HepG2 (cell line): Measurements from ENCODE around the gene MTFR1L. TPM values are rescaled to one million over a fixed set of nuclear protein-coding genes. Genes with fewer than 3 reads are reported as not detected.

Source experiments
- GABPB1 ChIP-seq: IDR thresholded peaks from 2 replicates; pipeline ENCODE4 v1.6.1; 2016; ENCODE audit warnings: mild to moderate bottlenecking, missing genetic modification reagents, moderate library complexity, missing compliant biosample characterization
- HBP1 ChIP-seq: IDR thresholded peaks from 2 replicates; pipeline ENCODE4 v1.6.1; 2016; ENCODE audit warnings: low read depth, control low read depth
- KIAA2018 ChIP-seq: sonication (generic); formaldehyde crosslinking; IDR thresholded peaks from 2 replicates; pipeline ENCODE4 v1.5.0; 2020; ENCODE audit warnings: mild to moderate bottlenecking, missing genetic modification reagents, borderline replicate concordance
- MATR3 ChIP-seq: sonication (generic); formaldehyde crosslinking; IDR thresholded peaks from 2 replicates; pipeline ENCODE4 v1.4.0; 2020; ENCODE audit warnings: missing genetic modification reagents
- NFRKB ChIP-seq: fragments of 450-650 bp; IDR thresholded peaks from 2 replicates; pipeline ENCODE4 v1.6.1; 2017
- PHF20 ChIP-seq: sonication (generic); formaldehyde crosslinking; IDR thresholded peaks from 2 replicates; pipeline ENCODE4 v1.5.0; 2020; ENCODE audit warnings: mild to moderate bottlenecking, missing genetic modification reagents
- POGZ ChIP-seq: sonication (generic); formaldehyde crosslinking; IDR thresholded peaks from 2 replicates; pipeline ENCODE4 v1.4.0; 2020; ENCODE audit warnings: mild to moderate bottlenecking, missing genetic modification reagents
- RFXAP ChIP-seq: sonication (generic); formaldehyde crosslinking; IDR thresholded peaks from 2 replicates; pipeline ENCODE4 v1.4.0; 2020; ENCODE audit warnings: missing genetic modification reagents, borderline replicate concordance
- SETDB1 ChIP-seq: sonication (generic); formaldehyde crosslinking; IDR thresholded peaks from 2 replicates; pipeline ENCODE4 v1.5.1; 2020; ENCODE audit warnings: missing genetic modification reagents, mild to moderate bottlenecking, borderline replicate concordance
- UBTF ChIP-seq: sonication (generic); formaldehyde crosslinking; IDR thresholded peaks from 2 replicates; pipeline ENCODE4 v1.4.0; 2020; ENCODE audit warnings: mild to moderate bottlenecking, missing genetic modification reagents
- ZBTB14 ChIP-seq: sonication (generic); formaldehyde crosslinking; IDR thresholded peaks from 2 replicates; pipeline ENCODE4 v1.4.0; 2020; ENCODE audit warnings: missing genetic modification reagents
- ZBTB7A ChIP-seq: sonication (generic); formaldehyde crosslinking; IDR thresholded peaks from 2 replicates; pipeline ENCODE4 v1.8.0; 2022; ENCODE audit warnings: mild to moderate bottlenecking, missing genetic modification reagents
- ZNF580 ChIP-seq: IDR thresholded peaks from 2 replicates; pipeline ENCODE4 v1.6.1; 2016; ENCODE audit warnings: low read depth, borderline replicate concordance
- ZNF614 ChIP-seq: IDR thresholded peaks from 2 replicates; pipeline ENCODE4 v1.6.1; 2018; ENCODE audit warnings: missing biosample characterization, missing genetic modification reagents, inconsistent platforms, borderline replicate concordance
- ZNF768 ChIP-seq: sonication (generic); formaldehyde crosslinking; IDR thresholded peaks from 2 replicates; pipeline ENCODE4 v1.4.0; 2020; ENCODE audit warnings: missing genetic modification reagents
- ZNF780A ChIP-seq: sonication (generic); formaldehyde crosslinking; IDR thresholded peaks from 2 replicates; pipeline ENCODE4 v1.8.0; 2022; ENCODE audit warnings: mild to moderate bottlenecking, missing genetic modification reagents, moderate library complexity
- polyA plus RNA-seq, 8 experiments: library from polyadenylated mRNA; depleted of rRNA in 3 of 8; stranded (reverse) in 7 of 8; unstranded in 1 of 8; fragments of >200 nt; fragmentation: Illumina TruSeq in 4 of 8; extraction: Trizol in 4 of 8; gene quantifications; 2 replicates each; pipeline versions ENCODE4 v1.2.1 to v1.2.3, GENCODE V29; 2011 to 2016; ENCODE audit warnings: low read depth in 4 of 8, missing spikeins in 1 of 8, mixed read lengths in 1 of 8; ENCODE audit not compliant: insufficient read depth in 1 of 8
- total RNA-seq, 5 experiments: library from RNA; depleted of rRNA; stranded (reverse); fragments of >200 nt; fragmentation: Illumina TruSeq; extraction: Trizol; gene quantifications; 2 replicates each; pipeline ENCODE4 v1.2.3, GENCODE V29; 2016; ENCODE audit warnings: low read depth in 1 of 5

MTFR1L gene
- total and polyA plus RNA-seq, 2 of the 13 experiments (the other 11 are each of a cell fraction or from before 2014, with no cell fraction given): 38.0 to 55.7 TPM

- peak; percentile 42; the same call in 1 of the 2 replicates for TF ChIP-seq UBTF (CRISPR knock-in tag)
- peak; percentile 98 for TF ChIP-seq GABPB1 (CRISPR knock-in tag)
- TF ChIP-seq ZNF768 (CRISPR knock-in tag): no peak; the same call in 1 of the 2 replicates
- no peak for TF ChIP-seq ZNF780A
- no peak; the same call in 1 of the 2 replicates for TF ChIP-seq HBP1 (CRISPR knock-in tag)
- peak; percentile 72 for TF ChIP-seq ZBTB7A
- 0 out of 2 replicates have a peak, but pooled peaks have one; percentile 74 for TF ChIP-seq KIAA2018 (CRISPR knock-in tag)
- TF ChIP-seq ZBTB14: no peak
- no peak for TF ChIP-seq SETDB1
- no peak for TF ChIP-seq MATR3
- TF ChIP-seq NFRKB: no peak
- peak; percentile 79 for TF ChIP-seq ZNF580
- TF ChIP-seq RFXAP: no peak
- TF ChIP-seq ZNF614 (CRISPR knock-in tag): no peak
- peak; percentile 73 for TF ChIP-seq POGZ
- peak; percentile 80 for TF ChIP-seq PHF20
Measured at GRCh38 chr1:25819491-25820246, at the start of gene MTFR1L (continued).
